SH-SY5Y (cell line): ENCODE measurements around the gene KDR.

ENCODE experiments used
- GATA2 ChIP-seq: IDR thresholded peaks from 2 replicates; pipeline ENCODE4 v1.6.1; 2011; ENCODE audit warnings: mild to moderate bottlenecking, low read depth, low read length
- GATA3 ChIP-seq: IDR thresholded peaks from 2 replicates; pipeline ENCODE4 v1.6.1; 2011; ENCODE audit warnings: low read depth, mild to moderate bottlenecking, low read length, moderate library complexity

GRCh38 chr4:55169352-55169961 lies 44.1 kb upstream of the KDR start:
- TF ChIP-seq GATA3 (no peak), GATA2 (no peak)
